Measurements from ENCODE around the gene LHPP.
A peak's percentile ranks its signal among the peaks of the same experiment; 100 is the strongest.

The LHPP gene

GRCh38 chr10:124467165-124467564, 5.5 kb downstream of the LHPP start:
- no peak for DNase-seq (ENCODE audit: low spot score)
- POLR2A ChIA-PET (ENCODE audit: low non-redundant PET), result no interaction called here
- H3K27ac ChIP-seq, result no peak overlapping the region
- CTCF ChIA-PET, result interaction anchor here (0.6 to 1.0 kb wide), 3 partner anchors 278 to 1637 kb away, joined by 3 to 6 read pairs (median 5); no protein-coding TSS in a partner anchor
- TF ChIP-seq CTCF (conservative IDR thresholded peaks at IDR 0.05; ENCODE audit: low read depth), result no peak

GRCh38 chr10:124468624-124469023, 7.0 kb downstream of the LHPP start:
- CTCF ChIA-PET, result interaction anchor here (0.6 kb wide), 1 partner anchor 79 kb away, joined by 3 read pairs; no protein-coding TSS in a partner anchor
- POLR2A ChIA-PET (ENCODE audit: low non-redundant PET), result no interaction called here
- DNase-seq (ENCODE audit: low spot score), result no peak
- TF ChIP-seq CTCF (conservative IDR thresholded peaks at IDR 0.05; ENCODE audit: low read depth), result no peak
- H3K27ac ChIP-seq, result peak overlapping the region; percentile 11; the same call in 1 of the 2 replicates

- CTCF ChIA-PET, result no interaction called here
- no peak overlapping the region for H3K27ac ChIP-seq
- POLR2A ChIA-PET (ENCODE audit: low non-redundant PET), result no interaction called here
These were observed 8.4 kb downstream of the LHPP start for GRCh38 chr10:124469956-124470484.

GRCh38 chr10:124470544-124471434, 9.2 kb downstream of the LHPP start:
- POLR2A ChIA-PET (ENCODE audit: low non-redundant PET), result no interaction called here
- DNase-seq (ENCODE audit: low spot score), result no peak
- CTCF ChIA-PET, result no interaction called here
- TF ChIP-seq CTCF (conservative IDR thresholded peaks at IDR 0.05; ENCODE audit: low read depth), result no peak
- H3K27ac ChIP-seq, result no peak overlapping the region

More at GRCh38 chr10:124469956-124470484, 8.4 kb downstream of the LHPP start:
- TF ChIP-seq CTCF (conservative IDR thresholded peaks at IDR 0.05; ENCODE audit: low read depth), result no peak
- no peak for DNase-seq (ENCODE audit: low spot score)

- TF ChIP-seq CTCF (conservative IDR thresholded peaks at IDR 0.05; ENCODE audit: low read depth), result no peak
- POLR2A ChIA-PET (ENCODE audit: low non-redundant PET), result interaction anchor here (1.4 kb wide), 1 partner anchor 10 kb away, joined by 8 read pairs; the partner anchor contains the start of gene LHPP
- H3K27ac ChIP-seq, result peak overlapping the region; percentile 28; the same call in 1 of the 2 replicates
- CTCF ChIA-PET, result interaction anchor here (0.6 to 0.9 kb wide), 5 partner anchors 20 to 1452 kb away, joined by 3 read pairs; no protein-coding TSS in a partner anchor
- no peak for DNase-seq (ENCODE audit: low spot score)
These were observed 10.4 kb downstream of the LHPP start for GRCh38 chr10:124472071-124472470.

- peak overlapping the region; percentile 28 for H3K27ac ChIP-seq
- no peak for TF ChIP-seq CTCF (conservative IDR thresholded peaks at IDR 0.05; ENCODE audit: low read depth)
- no peak for DNase-seq (ENCODE audit: low spot score)
- ChIA-PET CTCF (interaction anchor here (0.9 to 1.6 kb wide), 2 partner anchors 11 to 70 kb away, joined by 3 read pairs; partner anchors contain the start of gene LHPP), POLR2A (ENCODE audit: low non-redundant PET) (interaction anchor here (0.5 to 1.4 kb wide), 2 partner anchors 11 to 18 kb away, joined by 3 to 8 read pairs; partner anchors contain the start of gene LHPP)
These were observed 11.4 kb downstream of the LHPP start for GRCh38 chr10:124473070-124473469.

All from RWPE1 (cell line).